PC-9 (cell line): Measurements from ENCODE around the gene ZDHHC20. TPM values are rescaled to one million over a fixed set of nuclear protein-coding genes. Genes with fewer than 3 reads are reported as not detected.

ENCODE experiments used
- BruUV-seq: library from RNA; stranded (reverse); fragments of 400-500 nt; replicated peaks from 2 replicates; lab custom pipeline; 2021; lab: Mats Ljungman, UMichigan
- CTCF ChIA-PET: fragments of 300-600 bp; sonication (Branson Sonifier 250); formaldehyde crosslinking; loops from one replicate; lab custom pipeline; 2022; ENCODE audit warnings: antibody characterized with exemption; lab: Charles Lee
- POLR2A ChIA-PET: fragments of 300-600 bp; sonication (Branson Sonifier 250); formaldehyde crosslinking; loops from one replicate; lab custom pipeline; 2022; ENCODE audit warnings: antibody characterized with exemption; ENCODE audit not compliant: unreplicated experiment; lab: Charles Lee
- DNase-seq, 2 experiments: peaks; one replicate each; pipeline versions ENCODE4 v3.0.0 to v3.0.0-alpha.2; 2015 to 2022; ENCODE audit warnings: mixed read lengths in 1 of 2
- H2AFZ ChIP-seq: fragments of 200-600 bp; sonication (generic); 2 replicates; pipeline ENCODE4 v1.8.1; 2017; ENCODE audit warnings: antibody characterized with exemption
- H3F3A ChIP-seq: fragments of 200-600 bp; sonication (generic); 2 replicates; pipeline ENCODE4 v1.8.1; 2017; ENCODE audit warnings: antibody characterized with exemption, mild to moderate bottlenecking, low read depth; ENCODE audit not compliant: insufficient read depth
- H3K27ac ChIP-seq: fragments of 200-600 bp; sonication (generic); 2 replicates; pipeline ENCODE4 v1.6.1; 2016; ENCODE audit warnings: mixed run types
- H3K27me3 ChIP-seq: fragments of 200-600 bp; sonication (generic); 2 replicates; pipeline ENCODE4 v1.6.1; 2016; ENCODE audit warnings: low read depth, mixed run types; ENCODE audit not compliant: insufficient read depth
- H3K36me3 ChIP-seq: fragments of 200-600 bp; sonication (generic); 2 replicates; pipeline ENCODE4 v1.6.1; 2016; ENCODE audit warnings: low read depth, mixed run types
- H3K4me1 ChIP-seq: fragments of 200-600 bp; sonication (generic); replicated peaks from 2 replicates; pipeline ENCODE4 v1.6.1; 2016; ENCODE audit warnings: mixed run types; ENCODE audit not compliant: insufficient read depth
- H3K4me2 ChIP-seq: fragments of 200-600 bp; sonication (generic); 2 replicates; pipeline ENCODE4 v1.6.1; 2017; ENCODE audit warnings: mixed run types
- H3K4me3 ChIP-seq: fragments of 200-600 bp; sonication (generic); 2 replicates; pipeline ENCODE4 v1.6.1; 2016; ENCODE audit warnings: mixed run types
- H3K79me2 ChIP-seq: fragments of 200-600 bp; sonication (generic); 2 replicates; pipeline ENCODE4 v1.6.1; 2017; ENCODE audit warnings: low read depth, mixed run types
- H3K9me2 ChIP-seq: fragments of 200-600 bp; sonication (generic); 2 replicates; pipeline ENCODE4 v1.8.1; 2017; ENCODE audit warnings: mild to moderate bottlenecking; ENCODE audit not compliant: insufficient read depth
- H3K9me3 ChIP-seq: fragments of 200-600 bp; sonication (generic); 2 replicates; pipeline ENCODE4 v1.8.1; 2016; ENCODE audit warnings: low read depth; ENCODE audit not compliant: insufficient read depth
- H4K20me1 ChIP-seq: fragments of 200-600 bp; sonication (generic); 2 replicates; pipeline ENCODE4 v1.8.1; 2017; ENCODE audit not compliant: insufficient read depth
- EZH2 ChIP-seq: fragments of 200-600 bp; sonication (generic); IDR thresholded peaks from 2 replicates; pipeline ENCODE4 v1.8.0; 2017; ENCODE audit warnings: antibody characterized with exemption, low read depth
- intact Hi-C: fragments of 100-400 bp; cut with micrococcal nuclease; formaldehyde crosslinking; loops from one replicate; pipeline ENCODE4 v1.10.0; 2022; ENCODE audit not compliant: unreplicated experiment
- total RNA-seq: library from RNA; stranded (reverse); gene quantifications from 2 replicates; pipeline ENCODE4 v1.2.3, GENCODE V29; 2021
- TF ChIP-seq, protein P1 (sequence below): fragments of 200-600 bp; sonication (generic); conservative IDR thresholded peaks from 2 replicates; pipeline ENCODE4 v1.6.1; 2017; ENCODE audit warnings: mixed run types, antibody characterized with exemption, mild to moderate bottlenecking, moderate library complexity

The ZDHHC20 gene
- total RNA-seq, 1 experiment from 2014 or later = 47.5 TPM

- Histone ChIP-seq H3K27me3 (no peaks in the 10 kb centered on the region), H3F3A (peaks cover 21% of the 10 kb centered on the region; the same call in 1 of the 2 replicates), H4K20me1 (no peaks in the 10 kb centered on the region), H3K9me2 (no peaks in the 10 kb centered on the region), H3K79me2 (no peaks in the 10 kb centered on the region), H3K4me2 (no peak overlapping the region), H3K36me3 (no peaks in the 10 kb centered on the region), H3K27ac (no peak overlapping the region), H2AFZ (no peak overlapping the region), H3K9me3 (peaks cover 5% of the 10 kb centered on the region; the same call in 1 of the 2 replicates), H3K4me3 (no peak overlapping the region), H3K4me1 (peaks cover 32% of the 10 kb centered on the region)
- ChIA-PET CTCF (interaction anchor here (0.6 kb wide), 1 partner anchor 171 kb away, joined by 6 read pairs; no protein-coding TSS in a partner anchor), POLR2A (no interaction called here)
- intact Hi-C loops = no loop called here
- no peak for DNase-seq
- BruUV-seq = no TSS peak
- TF ChIP-seq EZH2 = no peak
- TF ChIP-seq, protein P1, sequence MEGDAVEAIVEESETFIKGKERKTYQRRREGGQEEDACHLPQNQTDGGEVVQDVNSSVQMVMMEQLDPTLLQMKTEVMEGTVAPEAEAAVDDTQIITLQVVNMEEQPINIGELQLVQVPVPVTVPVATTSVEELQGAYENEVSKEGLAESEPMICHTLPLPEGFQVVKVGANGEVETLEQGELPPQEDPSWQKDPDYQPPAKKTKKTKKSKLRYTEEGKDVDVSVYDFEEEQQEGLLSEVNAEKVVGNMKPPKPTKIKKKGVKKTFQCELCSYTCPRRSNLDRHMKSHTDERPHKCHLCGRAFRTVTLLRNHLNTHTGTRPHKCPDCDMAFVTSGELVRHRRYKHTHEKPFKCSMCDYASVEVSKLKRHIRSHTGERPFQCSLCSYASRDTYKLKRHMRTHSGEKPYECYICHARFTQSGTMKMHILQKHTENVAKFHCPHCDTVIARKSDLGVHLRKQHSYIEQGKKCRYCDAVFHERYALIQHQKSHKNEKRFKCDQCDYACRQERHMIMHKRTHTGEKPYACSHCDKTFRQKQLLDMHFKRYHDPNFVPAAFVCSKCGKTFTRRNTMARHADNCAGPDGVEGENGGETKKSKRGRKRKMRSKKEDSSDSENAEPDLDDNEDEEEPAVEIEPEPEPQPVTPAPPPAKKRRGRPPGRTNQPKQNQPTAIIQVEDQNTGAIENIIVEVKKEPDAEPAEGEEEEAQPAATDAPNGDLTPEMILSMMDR = no peak
Measured at GRCh38 chr13:21470785-21471184, 11.7 kb upstream of the ZDHHC20 start.

DNA sequence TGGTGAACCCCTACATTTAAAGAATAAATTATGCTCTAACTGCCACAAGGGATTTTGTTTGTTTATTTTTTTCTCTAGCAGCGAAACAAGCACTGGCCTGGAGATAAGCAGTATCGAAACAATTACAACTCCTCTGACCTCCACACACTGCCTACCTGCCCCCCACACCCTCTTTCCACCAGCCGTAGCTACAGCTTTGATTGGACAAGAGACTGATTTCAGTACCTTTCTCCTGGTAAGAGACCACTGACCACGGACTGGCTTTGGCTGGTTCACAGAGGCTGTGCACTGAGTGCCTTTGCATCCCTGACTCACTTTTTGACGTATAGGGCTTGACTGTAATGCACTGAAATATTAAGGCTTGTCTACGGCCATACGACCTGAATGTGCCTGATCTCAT, 7.4 kb upstream of the ZDHHC20 start:
- ChIA-PET CTCF (no interaction called here), POLR2A (no interaction called here)
- Histone ChIP-seq H3K9me2 (no peaks in the 10 kb centered on the region), H3K4me2 (peak overlapping the region; percentile 83), H3K79me2 (no peaks in the 10 kb centered on the region), H3K9me3 (peaks cover 5% of the 10 kb centered on the region; the same call in 1 of the 2 replicates), H3K4me1 (peaks cover 28% of the 10 kb centered on the region), H3K4me3 (peak overlapping the region; percentile 47; the same call in 1 of the 2 replicates), H2AFZ (peak overlapping the region; percentile 80), H3K27me3 (no peaks in the 10 kb centered on the region), H3K27ac (peak overlapping the region; percentile 60), H4K20me1 (no peaks in the 10 kb centered on the region), H3F3A (peaks cover 26% of the 10 kb centered on the region; the same call in 1 of the 2 replicates), H3K36me3 (no peaks in the 10 kb centered on the region)
- DNase-seq = no peak
- TF ChIP-seq, protein P1 = no peak
- TF ChIP-seq EZH2 = no peak
- no TSS peak for BruUV-seq
- intact Hi-C loops = no loop called here

DNA sequence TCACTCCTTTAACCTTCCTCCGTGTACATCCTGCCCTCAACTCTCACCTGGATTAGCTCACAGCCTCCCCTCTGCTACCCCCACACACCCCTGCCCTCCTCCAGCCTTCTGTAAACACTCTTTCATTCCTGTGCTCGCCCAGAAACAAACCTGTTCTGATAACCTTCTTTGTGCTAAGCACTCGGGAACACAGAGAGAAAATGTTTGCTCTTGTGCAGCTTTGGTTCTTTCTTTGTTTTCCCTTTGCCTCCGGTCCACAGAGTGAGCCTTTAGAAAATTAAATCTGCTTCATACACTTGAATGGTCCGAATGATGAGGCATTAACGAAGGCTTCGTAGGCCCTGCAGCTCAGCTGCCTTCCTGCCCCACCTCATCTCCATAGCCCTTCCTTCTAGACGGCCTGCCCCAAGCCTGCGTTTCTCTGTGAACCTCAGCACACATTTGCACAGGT, 6.6 kb upstream of the ZDHHC20 start:
- CTCF ChIA-PET = no interaction called here
- intact Hi-C loops = no loop called here
- Histone ChIP-seq H4K20me1 (no peaks in the 10 kb centered on the region), H3K36me3 (no peaks in the 10 kb centered on the region), H2AFZ (peak overlapping the region; percentile 80), H3K79me2 (no peaks in the 10 kb centered on the region), H3K9me2 (no peaks in the 10 kb centered on the region), H3K4me3 (peak overlapping the region; percentile 47; the same call in 1 of the 2 replicates), H3K4me2 (peak overlapping the region; percentile 83), H3K27ac (peak overlapping the region; percentile 60), H3K9me3 (peaks cover 4% of the 10 kb centered on the region; the same call in 1 of the 2 replicates), H3K27me3 (no peaks in the 10 kb centered on the region), H3K4me1 (peaks cover 28% of the 10 kb centered on the region), H3F3A (peaks cover 26% of the 10 kb centered on the region; the same call in 1 of the 2 replicates)
- BruUV-seq = no TSS peak
- POLR2A ChIA-PET = interaction anchor here (0.6 kb wide), 1 partner anchor 1484 kb away, joined by 6 read pairs; no protein-coding TSS in a partner anchor
- DNase-seq = peak; percentile 15 to 58
- TF ChIP-seq, protein P1 = no peak
- TF ChIP-seq EZH2 = no peak
